Ectodermal cell (in vitro differentiated cells): ENCODE results near the gene HAAO.

Source experiments
- H3K27ac ChIP-seq: 2 replicates; pipeline ENCODE4 v1.7.0; 2013; ENCODE audit warnings: mild to moderate bottlenecking, low read depth, low read length; ENCODE audit not compliant: insufficient read depth, poor library complexity, severe bottlenecking
- H3K27me3 ChIP-seq: 2 replicates; pipeline ENCODE4 v1.7.0; 2013; ENCODE audit warnings: mild to moderate bottlenecking, low read length; ENCODE audit not compliant: insufficient read depth, control insufficient read depth, poor library complexity, severe bottlenecking
- H3K36me3 ChIP-seq: one replicate; pipeline ENCODE4 v1.7.0; 2013; ENCODE audit warnings: low read length; ENCODE audit not compliant: control insufficient read depth, insufficient read depth
- H3K4me1 ChIP-seq: one replicate; pipeline ENCODE4 v1.7.0; 2013; ENCODE audit warnings: low read length; ENCODE audit not compliant: control insufficient read depth, insufficient read depth
- H3K4me3 ChIP-seq: 2 replicates; pipeline ENCODE4 v1.7.0; 2013; ENCODE audit warnings: low read depth, low read length, control low read depth; ENCODE audit not compliant: insufficient read depth
- H3K9me3 ChIP-seq: 2 replicates; pipeline ENCODE4 v1.7.0; 2013; ENCODE audit warnings: mild to moderate bottlenecking, low read length, moderate library complexity; ENCODE audit not compliant: control insufficient read depth
- WGBS, 2 experiments: methylation state at CpG; one replicate each; pipeline ENCODE4 v1.1.7; 2013; ENCODE audit warnings: missing lambda C conversion rate in 2 of 2; 5-methylcytosine and 5-hydroxymethylcytosine counted together

The HAAO gene

GRCh38 chr2:42813763-42814162 lies 21.4 kb upstream of the HAAO start:
- Histone ChIP-seq H3K9me3 (peaks cover 3% of the 10 kb centered on the region), H3K27ac (no peak overlapping the region), H3K4me3 (no peak overlapping the region), H3K27me3 (peaks cover 4% of the 10 kb centered on the region), H3K36me3 (no peaks in the 10 kb centered on the region), H3K4me1 (no peaks in the 10 kb centered on the region)
- 92 to 100% methylated on average over 2 of the region's 2 CpGs for WGBS, 2 experiments

GRCh38 chr2:42812899-42813479 lies 20.6 kb upstream of the HAAO start:
- no CpG with 5 or more reads among the region's 1 CpG for WGBS, 2 experiments
- H3K4me1 ChIP-seq, result no peaks in the 10 kb centered on the region
- H3K27ac ChIP-seq, result no peak overlapping the region
- no peak overlapping the region for H3K4me3 ChIP-seq
- peaks cover 3% of the 10 kb centered on the region for H3K9me3 ChIP-seq
- H3K27me3 ChIP-seq, result peaks cover 12% of the 10 kb centered on the region
- H3K36me3 ChIP-seq, result no peaks in the 10 kb centered on the region

DNA sequence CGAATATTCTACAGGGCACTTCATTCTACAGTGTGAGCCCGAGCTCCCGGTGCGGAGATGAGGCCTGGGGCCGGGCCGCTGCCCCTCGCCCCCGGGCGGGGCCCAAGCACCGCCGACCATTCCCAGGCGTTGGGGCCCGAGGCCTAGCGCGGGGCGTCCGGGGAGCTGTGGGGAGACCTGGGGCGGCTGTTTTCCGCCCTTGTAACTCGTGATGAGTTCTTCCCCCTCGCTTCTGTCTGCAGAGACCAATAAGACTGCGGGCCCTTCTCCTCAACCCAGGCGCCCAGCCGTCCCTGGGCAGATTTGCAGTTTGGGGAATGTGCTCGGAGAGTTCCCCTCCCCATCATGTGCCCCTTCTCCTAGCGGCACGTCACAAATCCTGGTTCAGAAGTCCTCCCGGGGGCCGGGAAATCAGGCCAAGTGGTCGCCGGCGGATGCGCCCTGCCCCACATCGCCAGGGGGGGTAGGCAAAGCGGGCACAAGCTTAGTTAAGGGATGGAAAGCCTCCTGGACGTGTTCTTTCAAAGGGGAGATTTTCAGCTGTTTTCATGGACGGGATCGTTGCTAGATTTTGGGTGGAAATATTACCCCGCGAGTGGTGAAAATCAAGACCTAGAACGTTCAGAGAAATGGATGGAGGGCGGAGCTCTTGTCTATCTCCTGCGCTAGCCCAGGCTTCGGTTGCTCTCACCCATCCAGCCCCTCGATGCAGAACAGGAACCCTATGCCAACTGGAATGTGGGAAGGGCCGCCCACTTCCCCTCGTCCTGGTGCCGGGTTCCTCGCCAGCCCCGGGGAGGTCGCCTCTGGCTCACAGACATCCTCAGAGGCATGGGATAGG lies 18.8 kb upstream of the HAAO start:
- Histone ChIP-seq H3K4me3 (peak overlapping the region; percentile 68), H3K36me3 (no peaks in the 10 kb centered on the region), H3K9me3 (peaks cover 3% of the 10 kb centered on the region), H3K27me3 (peaks cover 14% of the 10 kb centered on the region), H3K4me1 (no peaks in the 10 kb centered on the region), H3K27ac (peak overlapping the region; percentile 88)
- WGBS, 2 experiments, result 3% methylated on average over 51 of the region's 51 CpGs

GRCh38 chr2:42810121-42810970 lies 18.0 kb upstream of the HAAO start:
- 0 to 1% methylated on average over 83 of the region's 83 CpGs for WGBS, 2 experiments
- Histone ChIP-seq H3K4me1 (no peaks in the 10 kb centered on the region), H3K9me3 (peaks cover 3% of the 10 kb centered on the region), H3K4me3 (peak overlapping the region; percentile 68), H3K27ac (peak overlapping the region; percentile 88), H3K27me3 (peaks cover 14% of the 10 kb centered on the region), H3K36me3 (no peaks in the 10 kb centered on the region)

GRCh38 chr2:42809819-42810120 lies 17.4 kb upstream of the HAAO start:
- peak overlapping the region; percentile 68 for H3K4me3 ChIP-seq
- peaks cover 18% of the 10 kb centered on the region for H3K27me3 ChIP-seq
- WGBS, 2 experiments, result 1% methylated on average over 35 of the region's 35 CpGs
- no peaks in the 10 kb centered on the region for H3K36me3 ChIP-seq
- no peaks in the 10 kb centered on the region for H3K4me1 ChIP-seq
- H3K27ac ChIP-seq, result no peak overlapping the region
- peaks cover 3% of the 10 kb centered on the region for H3K9me3 ChIP-seq

GRCh38 chr2:42809131-42809818 lies 16.9 kb upstream of the HAAO start:
- peak overlapping the region; percentile 68 for H3K4me3 ChIP-seq
- no peaks in the 10 kb centered on the region for H3K36me3 ChIP-seq
- peaks cover 21% of the 10 kb centered on the region for H3K27me3 ChIP-seq
- no peaks in the 10 kb centered on the region for H3K4me1 ChIP-seq
- WGBS, 2 experiments, result 63 to 68% methylated on average over 9 of the region's 10 CpGs
- H3K9me3 ChIP-seq, result peaks cover 3% of the 10 kb centered on the region
- H3K27ac ChIP-seq, result no peak overlapping the region

GRCh38 chr2:42808301-42808700 lies 15.9 kb upstream of the HAAO start:
- H3K4me1 ChIP-seq, result no peaks in the 10 kb centered on the region
- no peak overlapping the region for H3K4me3 ChIP-seq
- no peaks in the 10 kb centered on the region for H3K36me3 ChIP-seq
- H3K9me3 ChIP-seq, result no peaks in the 10 kb centered on the region
- peaks cover 28% of the 10 kb centered on the region for H3K27me3 ChIP-seq
- no peak overlapping the region for H3K27ac ChIP-seq
- WGBS, 2 experiments, result 88 to 90% methylated on average over 5 of the region's 5 CpGs

DNA sequence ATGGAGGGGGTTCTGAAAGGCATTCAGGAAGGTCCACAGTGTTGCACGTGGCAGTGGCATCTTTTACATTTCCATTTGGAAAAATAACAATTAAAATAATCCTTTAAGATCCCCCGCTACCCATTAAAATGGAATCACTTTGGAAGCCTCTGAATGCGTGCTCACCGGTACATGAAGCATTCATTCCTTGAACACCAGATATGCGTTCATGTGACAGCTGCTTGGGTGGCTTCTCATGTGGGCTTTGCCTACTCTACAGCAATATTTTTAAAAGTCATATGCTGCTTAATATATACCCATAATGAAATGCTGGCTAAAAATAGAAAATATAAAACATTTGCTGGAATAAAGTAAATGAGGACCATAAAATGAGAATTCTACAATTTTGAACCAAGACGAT lies 14.4 kb upstream of the HAAO start:
- 95 to 96% methylated on average over 6 of the region's 6 CpGs for WGBS, 2 experiments
- Histone ChIP-seq H3K27ac (no peak overlapping the region), H3K36me3 (no peaks in the 10 kb centered on the region), H3K4me1 (no peaks in the 10 kb centered on the region), H3K4me3 (no peak overlapping the region), H3K9me3 (no peaks in the 10 kb centered on the region), H3K27me3 (peaks cover 31% of the 10 kb centered on the region)

- Histone ChIP-seq H3K27ac (no peak overlapping the region), H3K27me3 (peaks cover 34% of the 10 kb centered on the region), H3K36me3 (no peaks in the 10 kb centered on the region), H3K4me1 (no peaks in the 10 kb centered on the region), H3K4me3 (no peak overlapping the region), H3K9me3 (no peaks in the 10 kb centered on the region)
- WGBS, 2 experiments, result 76 to 77% methylated on average over 5 of the region's 5 CpGs
Observed at GRCh38 chr2:42804891-42805290, 12.5 kb upstream of the HAAO start.

DNA sequence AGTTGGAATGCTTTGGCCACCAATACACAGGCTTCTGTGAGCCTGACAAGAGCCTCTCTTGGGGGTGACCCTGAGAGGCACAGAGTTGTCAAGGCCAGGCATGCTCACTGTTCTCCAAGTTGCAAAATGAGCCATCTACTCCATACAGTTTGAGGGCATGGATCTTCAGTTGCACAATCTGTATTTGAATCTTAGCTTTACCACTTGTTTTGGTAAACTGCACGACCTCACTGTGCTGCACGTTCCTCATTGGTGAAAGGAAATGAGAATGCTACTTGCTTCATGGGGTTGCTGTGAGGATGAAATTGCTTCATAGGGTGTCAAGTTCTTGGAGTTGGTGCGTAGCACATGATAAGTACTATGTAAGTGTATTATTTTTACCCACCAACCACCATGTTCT lies 12.0 kb upstream of the HAAO start:
- H3K9me3 ChIP-seq, result no peaks in the 10 kb centered on the region
- H3K27ac ChIP-seq, result no peak overlapping the region
- H3K36me3 ChIP-seq, result no peaks in the 10 kb centered on the region
- no peaks in the 10 kb centered on the region for H3K4me1 ChIP-seq
- H3K27me3 ChIP-seq, result peaks cover 34% of the 10 kb centered on the region
- 97 to 98% methylated on average over 2 of the region's 3 CpGs for WGBS, 2 experiments
- no peak overlapping the region for H3K4me3 ChIP-seq
